GM21723 (cell line): ENCODE data around the gene FAM9B.
"Not testable (repeated sequence)": the region's sequence is repeated elsewhere in the genome, so short reads cannot be mapped to it uniquely, and the experiment has no call there.

Source experiments
- ATAC-seq: cut with Tn5 transposase; IDR thresholded peaks from one replicate; pipeline ENCODE4 v1.9.1; 2021; ENCODE audit warnings: mild to moderate bottlenecking, moderate library complexity; ENCODE audit not compliant: unreplicated experiment

Gene FAM9B

DNA sequence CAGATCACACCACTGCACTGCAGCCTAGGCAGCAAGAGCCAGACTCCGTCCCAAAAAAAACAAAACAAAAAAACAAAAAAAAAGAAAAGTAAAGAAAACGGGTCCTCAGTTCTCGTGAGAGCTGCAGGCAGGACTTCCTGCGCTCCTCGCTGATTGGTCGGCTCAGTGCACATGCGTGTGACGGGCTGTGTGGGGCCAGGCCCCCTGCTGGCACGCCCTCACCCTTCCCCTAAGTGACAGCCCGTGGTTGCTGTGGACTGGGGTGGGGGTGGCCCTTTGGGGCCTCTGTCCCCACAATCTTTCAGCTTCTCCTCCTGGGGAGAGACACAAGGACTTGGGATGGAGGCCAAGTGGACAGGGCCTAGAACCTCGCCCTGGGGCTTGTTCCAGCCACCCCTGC is at the start of gene FAM9B:
FAM9B (minus strand) TSS at position 139 of the 400 bp plus-strand sequence. CDS start 1,141 bp downstream, outside the sequence.
- ATAC-seq: no peak

DNA sequence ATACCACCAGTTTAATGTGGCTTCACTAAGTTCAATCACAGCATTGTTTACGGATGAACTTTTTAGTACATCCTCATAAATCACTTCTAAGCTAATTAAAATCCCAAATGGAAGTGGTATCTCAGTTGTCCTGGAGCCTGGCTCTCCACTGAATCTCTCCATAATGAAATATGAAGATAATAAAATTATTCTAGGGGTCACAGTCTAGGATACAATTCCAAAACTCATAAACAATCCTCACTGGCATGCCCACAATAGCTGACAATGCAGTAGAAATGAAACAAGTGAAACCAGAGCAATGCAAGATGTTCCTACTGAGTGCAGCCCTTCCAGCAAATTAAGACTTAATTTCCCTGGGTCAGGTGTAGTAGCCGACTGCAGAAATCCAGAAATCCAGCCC is 47.3 kb upstream of the FAM9B start:
- ATAC-seq: no peak

DNA sequence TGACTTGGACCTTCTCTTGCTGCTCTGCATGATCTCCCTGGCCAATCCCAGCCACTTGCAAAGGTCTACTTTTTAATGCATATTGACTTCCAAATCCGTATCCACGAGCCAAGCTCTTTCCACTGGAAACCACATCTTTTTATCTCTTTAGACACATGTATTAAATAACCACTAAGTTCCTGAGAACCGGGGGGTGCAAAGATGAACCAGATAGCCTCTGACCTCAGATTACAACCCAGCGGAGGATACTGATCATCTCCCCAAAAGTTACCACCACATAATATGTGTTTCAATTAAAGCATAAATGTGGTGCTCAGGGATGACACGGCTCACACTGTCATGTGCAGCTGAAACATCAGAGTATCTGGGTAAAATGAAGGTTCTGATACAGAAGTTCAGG is 40.4 kb upstream of the FAM9B start:
- no peak for ATAC-seq

DNA sequence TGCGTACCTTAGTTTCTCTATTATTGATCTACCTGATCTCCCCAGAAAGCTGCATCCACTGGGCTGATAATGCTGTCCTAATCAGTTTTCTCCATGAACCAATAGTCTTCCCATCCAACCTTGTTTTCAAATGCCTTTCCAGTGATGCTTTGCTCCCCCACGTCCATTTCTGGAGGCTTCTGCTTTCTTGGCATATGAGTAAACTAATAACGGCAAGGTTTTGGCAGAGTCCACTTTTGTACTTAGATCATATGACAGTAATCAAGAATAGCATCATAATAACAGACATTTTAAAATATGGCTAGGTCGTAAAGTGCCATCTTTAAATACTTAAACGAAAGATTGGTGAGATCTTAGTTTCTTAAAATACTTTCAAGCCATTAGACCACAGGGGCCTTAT is 38.4 kb upstream of the FAM9B start:
- no peak for ATAC-seq

DNA sequence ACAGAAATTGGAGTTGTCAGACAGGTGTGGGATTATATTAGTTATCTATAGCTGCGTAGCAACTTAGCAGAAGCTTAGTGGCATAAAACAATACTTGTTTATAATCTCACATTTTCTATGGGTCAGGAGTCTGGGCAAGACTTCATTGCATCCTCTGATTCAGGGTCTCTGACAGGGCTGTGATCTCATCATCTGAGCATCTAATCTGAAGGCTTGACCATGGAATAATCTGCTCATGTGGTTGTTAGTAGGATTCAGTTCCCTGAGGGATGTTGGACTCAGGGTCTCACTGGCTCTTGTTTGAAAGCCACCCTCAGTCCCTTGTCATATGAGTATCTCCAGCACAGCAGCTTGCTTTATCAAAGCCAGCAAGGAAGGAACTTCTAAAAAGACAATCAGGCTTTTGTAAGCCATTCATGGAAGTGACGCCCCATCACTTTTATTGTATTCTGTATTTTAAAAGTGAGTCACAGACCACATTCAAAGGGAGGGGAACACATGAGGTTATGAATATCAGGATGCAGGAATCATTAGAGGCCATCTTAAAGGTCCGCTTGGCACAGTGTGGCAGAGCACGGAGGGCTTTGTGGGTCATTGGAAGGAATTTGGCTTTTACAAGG is 37.2 kb upstream of the FAM9B start:
- no peak for ATAC-seq

DNA sequence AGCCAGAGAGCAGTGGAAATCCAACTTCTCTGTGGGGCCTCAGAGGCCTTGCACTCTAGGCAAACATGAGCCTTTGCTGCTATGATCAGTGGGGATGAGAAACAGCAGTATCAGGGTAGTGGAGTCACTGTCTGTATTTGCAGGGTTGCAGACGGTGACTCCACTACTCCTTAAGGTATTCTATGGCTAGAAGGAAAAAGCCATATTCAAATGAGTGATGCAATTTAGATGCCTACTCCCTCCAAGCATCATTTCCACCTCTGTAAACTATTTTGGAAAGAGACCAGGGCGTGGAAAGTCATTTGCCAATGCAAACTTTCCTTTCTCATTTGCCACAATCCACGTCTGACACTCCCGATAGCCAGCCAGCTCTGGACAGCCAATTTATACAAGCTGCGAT is 35.6 kb upstream of the FAM9B start:
- no peak for ATAC-seq

DNA sequence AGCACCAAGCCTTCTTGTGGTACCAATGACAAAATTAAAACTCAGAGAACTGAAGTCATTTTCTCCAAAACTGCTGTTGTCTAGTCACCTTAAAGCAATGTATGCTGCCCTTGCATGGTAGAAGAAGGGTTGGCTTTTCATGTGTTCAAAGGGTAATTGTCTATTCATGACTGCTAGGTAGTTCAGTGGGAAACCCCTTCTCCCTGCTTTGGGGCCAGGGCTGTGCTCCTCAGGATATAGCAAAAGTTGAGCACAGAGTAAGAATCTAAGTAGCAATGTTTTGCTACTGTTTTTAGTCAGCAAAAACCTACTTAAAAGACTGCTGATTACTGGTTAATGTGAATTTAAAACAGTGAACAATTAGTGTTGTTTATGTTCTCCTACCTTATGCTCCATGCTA is 30.8 kb upstream of the FAM9B start:
- ATAC-seq: no peak

DNA sequence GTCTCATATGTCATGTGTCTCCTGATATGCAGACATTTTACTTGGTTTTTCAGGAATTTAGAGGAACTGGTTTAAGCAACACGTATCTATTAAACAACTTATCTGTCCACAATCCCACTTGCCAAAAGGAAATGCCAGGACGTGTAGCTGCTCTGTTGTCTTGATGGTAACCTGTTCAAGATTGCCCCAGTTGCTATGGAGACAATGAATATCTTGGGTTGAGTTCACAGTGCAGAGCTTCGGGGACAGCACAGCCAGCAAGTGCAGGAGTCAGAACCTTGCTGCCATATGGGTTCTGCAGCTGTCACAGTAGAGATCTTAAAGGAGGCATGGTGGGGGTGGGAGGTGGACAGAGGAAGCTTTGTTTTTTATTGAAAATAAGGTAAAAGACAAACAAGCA is 28.7 kb upstream of the FAM9B start:
- ATAC-seq: no peak

DNA sequence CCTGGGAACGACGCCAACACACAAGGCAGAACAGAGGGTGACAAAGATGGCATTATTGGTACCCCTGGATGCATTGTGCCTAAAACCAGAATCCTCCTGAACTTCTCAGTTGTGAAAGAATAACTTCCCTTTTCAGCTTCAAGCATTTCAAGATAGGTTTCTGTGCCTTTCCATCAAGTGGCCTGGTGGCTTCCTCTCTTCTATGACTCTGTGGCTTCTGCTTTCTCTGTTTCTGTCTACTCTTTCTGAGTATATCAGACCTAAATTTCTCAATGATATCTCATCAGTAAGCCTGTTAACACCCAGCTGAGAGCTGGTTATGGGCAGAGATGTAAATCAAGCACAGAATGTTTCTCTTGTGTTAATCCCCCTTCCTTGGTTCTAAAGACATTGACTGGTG is 21.4 kb upstream of the FAM9B start:
- ATAC-seq: no peak

DNA sequence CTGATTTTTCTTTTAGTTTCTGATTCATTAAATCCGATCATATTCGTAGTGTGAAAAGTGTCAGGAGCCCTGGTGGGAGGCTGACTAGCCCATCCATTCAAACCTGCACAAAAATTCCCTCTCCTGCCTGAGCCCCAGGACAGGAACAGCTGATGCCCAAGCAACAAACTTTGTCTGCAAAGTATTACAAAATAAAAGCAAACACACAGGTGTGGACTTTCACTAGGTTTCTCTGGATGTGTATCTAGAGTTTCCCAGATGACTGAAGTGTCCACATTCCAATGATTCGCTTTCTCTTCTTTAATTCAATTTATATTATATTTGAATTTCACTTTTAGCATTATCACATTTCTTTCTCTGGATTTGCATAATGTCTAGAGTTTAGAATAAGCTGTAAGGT is 18.2 kb upstream of the FAM9B start:
- ATAC-seq: no peak

DNA sequence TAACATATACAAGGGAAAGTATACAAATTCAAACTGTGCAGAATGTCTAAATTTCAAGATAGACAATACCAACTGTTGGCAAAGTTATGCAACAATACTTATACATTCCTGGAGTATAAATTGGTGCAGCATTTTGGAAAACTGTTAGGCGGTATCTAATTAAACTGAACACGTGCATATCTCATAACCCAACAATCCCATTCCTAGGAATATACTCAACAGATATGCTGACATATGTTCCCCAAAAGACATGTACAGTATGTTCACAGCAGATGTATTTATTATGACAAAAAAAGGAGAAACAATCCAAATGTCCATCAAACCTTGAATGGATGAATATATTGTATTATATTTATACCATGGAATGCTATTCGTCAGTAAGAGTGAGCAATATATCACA is 16.4 kb upstream of the FAM9B start:
- no peak for ATAC-seq

DNA sequence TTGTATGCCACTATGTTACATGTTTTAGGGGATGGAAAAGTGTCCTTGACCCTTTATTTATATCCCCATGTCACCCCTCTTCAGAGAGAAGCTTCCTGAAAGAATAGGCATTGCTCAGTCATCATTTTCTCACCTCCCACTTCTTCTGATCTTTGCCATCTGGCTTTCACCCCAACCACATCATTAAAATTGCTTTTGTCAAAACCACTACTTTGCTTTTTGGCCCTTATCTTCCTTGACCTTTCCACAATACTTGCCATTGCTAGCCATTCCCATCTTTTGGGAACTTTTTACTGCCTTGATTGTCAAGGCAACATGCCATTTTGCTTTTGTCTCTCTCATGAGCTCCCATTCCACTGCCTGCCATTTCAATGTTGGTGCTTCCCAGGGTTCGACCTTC is 14.9 kb upstream of the FAM9B start:
- no peak for ATAC-seq

DNA sequence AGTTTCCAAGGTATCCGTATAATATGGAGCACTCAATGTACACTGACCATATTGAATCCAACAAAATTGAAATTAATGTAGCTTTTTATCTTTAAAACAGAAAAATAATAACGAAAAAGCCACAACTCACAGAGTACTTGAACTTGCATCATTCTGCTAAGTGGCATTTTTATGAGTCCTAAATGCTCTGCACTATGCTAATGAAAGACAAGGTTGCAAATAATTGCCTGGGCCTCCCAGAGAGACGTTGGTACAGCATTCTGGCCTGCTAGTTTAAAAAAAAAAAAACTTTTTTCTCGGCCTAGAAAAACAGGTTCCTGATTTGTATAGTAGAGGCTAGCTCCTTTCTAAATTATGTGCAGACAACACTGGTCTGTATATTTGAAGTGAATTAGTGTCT is 4.3 kb upstream of the FAM9B start:
- no peak for ATAC-seq

DNA sequence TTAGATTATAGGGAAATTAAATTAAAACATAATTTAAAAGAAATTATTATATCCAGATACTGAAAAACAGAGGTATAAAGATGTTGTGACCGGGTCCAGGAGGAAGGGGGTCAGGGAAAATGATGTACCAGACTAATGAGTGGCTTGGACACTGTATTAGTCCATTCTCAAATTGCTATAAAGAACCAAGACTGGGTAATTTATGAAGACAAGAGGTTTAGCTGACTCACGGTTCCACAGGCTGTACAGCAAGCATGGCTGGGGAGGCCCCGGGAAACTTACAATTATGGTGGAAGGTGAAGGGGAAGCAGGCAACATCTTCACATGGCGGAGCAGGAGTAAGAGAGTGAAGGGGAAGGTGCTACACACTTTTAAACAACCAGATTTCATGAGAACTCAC is 3.4 kb upstream of the FAM9B start:
- ATAC-seq: no peak

DNA sequence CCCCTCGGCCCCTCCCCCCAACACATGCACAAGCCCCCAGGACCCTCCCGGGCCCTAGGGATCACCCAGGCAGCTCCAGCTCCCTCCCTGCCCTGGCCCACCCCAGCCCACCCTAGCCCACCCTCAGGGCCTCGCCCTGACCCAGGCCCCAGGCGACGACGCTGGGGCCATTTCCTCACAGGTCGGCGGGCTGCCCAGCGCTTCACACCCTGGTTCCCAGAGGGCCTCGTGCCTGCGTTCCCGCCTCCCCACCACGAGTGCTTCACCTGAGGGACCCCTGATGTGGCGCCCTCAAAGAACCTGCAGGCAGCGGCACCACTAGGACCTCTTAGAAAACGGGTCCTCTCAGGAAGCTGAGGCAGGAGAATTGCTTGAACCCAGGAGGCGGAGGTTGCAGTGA is 341 bp downstream of the FAM9B start:
- ATAC-seq: no peak

DNA sequence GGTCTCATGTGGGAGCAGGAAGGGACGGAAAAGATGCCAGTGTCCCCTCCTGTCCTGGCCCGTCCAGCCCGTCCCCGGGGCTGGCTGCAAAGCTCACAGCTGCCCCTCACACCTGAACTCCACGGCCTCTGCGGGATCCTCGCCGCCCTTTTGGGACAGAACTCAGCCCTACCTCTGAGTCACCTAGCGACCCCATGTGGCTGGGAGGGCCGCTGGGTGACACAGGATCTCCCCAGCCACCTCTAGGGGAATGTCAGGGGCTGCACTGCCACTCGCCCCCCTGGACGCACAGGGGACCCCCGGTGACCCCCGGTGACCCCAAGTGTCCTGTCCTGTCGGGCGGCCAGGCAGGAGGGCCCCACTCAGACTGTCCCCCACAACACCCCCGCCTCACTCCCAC is 748 bp downstream of the FAM9B start:
- no peak for ATAC-seq

DNA sequence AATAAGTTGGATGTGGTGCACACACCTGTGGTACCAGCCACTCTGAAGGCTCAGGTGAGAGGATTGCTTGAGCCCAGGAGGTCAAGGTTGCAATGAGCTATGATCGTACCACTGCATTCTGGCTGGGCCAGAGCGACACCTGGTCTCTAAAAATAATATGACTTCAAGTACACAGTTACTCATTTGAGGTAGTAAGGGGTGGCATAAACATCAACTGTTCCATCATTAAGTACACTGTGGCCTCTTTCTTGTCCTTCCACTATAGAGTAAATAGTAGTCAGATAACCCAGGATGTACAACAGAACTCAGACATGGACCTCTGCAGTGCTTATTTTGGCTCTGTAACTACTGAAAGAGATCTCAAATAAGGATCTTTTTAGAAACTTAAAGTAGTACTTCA is 10.6 kb downstream of the FAM9B start:
- no peak for ATAC-seq

DNA sequence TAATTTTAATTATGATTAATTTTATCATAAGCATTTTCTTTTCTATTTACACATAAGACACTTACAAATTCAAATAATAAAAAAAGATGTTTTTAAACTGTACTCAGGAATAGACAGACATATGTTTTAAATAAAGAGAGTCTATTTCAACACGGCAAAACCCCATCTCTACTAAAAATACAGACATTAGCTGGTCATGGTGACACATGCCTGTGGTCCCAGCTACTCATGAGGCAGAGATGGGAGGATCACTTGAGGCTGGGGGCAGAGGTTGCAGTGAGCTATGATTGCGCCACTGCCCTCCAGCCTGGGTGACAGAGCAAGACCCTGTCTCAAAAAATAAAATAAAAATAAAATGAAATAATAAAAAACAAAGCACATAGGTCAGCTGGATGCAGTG is 14.8 kb downstream of the FAM9B start:
- ATAC-seq: no peak

DNA sequence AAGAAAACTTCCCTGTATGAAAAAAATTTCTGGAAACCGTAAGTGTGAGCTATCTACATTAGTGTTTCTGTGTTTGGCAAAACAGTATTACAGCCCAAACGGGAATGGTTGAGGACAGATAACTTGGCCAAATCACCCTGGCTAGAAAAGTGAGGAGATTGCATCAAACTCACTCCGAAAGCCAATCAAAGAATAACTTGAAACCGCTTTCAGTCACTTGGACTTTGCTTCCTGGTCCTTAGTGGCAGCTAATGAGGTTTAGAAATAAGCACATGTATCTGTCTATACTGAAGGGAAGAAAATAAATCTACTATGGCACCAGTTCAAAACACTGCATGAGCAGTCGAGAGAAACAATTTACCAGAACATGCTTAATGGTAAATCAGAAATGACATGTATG is 15.6 kb downstream of the FAM9B start:
- not testable (repeated sequence) for ATAC-seq

DNA sequence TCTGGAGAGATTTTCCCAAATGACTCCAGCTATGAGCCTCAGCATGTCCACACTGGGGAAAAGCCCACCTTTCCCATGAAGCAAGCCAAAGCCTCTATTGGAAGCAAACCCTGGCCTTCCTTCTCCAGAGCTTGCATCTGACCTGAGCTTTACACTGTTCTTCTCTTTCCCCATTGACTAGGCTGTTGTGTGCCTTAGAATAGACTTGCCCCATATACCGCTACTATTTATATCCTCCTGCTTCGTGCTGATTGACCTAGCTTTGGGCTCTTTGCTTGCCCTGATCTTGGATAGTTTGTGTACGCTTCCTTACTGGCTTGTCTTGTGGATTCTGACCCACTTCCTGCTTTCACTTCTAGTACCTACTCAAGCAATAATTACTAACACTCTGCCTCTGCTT is 30.9 kb downstream of the FAM9B start:
- no peak for ATAC-seq

DNA sequence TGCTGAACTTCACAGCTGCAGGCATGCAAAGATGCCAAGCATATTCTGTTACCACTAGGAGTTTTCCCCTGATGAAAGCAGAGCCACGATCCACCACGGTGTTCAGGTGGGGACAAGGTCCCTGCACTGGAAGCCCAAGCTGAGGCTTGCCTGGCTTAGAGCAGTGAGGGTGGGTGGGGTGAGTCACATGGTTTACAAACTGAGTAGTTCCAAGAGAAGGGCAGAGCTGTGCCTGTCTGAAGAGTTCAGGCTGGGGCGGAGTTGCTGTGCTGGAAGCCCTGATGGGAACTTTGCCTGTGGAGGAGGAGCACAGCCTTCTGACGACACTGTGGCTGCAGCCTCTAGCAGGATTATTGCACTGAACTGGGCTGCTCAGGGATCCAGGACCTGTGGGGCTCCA is 45.5 kb downstream of the FAM9B start:
- ATAC-seq: no peak

DNA sequence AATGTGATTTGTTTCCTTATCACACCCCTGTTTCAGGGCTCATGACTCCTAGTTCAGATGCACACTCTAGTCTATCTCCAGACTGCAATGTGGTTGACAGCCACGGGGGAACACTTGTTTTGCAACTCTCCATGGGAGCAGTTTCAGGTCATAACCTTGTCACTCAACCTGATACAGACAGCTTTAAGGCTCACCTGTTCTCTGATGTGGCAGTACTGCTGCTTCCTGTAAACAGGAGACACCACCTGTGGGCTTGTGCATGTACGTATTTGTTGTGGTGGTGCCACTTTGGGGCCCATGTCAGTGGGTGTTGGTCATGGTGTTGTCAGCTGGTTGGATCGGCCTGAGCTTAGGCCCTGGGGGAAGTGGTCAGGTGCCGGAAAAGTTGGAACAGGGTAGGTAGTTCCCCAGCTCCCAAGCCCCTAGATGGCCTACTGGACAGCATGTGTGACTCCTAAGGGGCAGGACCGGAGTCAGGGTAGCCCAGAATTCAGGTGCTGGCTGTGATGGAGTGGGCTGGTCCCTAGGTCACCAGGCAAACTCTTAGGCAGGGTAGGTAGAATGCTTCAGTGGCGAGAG is 46.2 kb downstream of the FAM9B start:
- no peak for ATAC-seq

DNA sequence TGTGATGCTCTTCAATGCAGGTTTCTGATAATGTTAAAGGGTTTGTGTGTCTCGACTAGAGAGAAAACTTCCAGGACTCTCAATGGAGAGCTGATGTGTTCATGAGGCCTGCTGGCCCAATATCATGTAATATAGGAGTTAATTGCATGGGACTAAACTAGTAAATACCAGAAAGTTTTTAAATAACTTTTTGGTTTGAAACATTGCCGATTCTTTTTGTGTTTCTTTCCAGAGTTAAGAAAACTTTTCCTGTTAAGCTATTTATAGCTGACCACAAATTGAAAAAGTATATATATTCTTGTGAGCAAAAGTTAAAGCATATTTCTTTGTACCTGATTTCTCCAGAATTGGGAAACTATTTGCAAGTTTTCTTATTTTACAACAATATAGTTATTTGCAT is 49.7 kb downstream of the FAM9B start:
- no peak for ATAC-seq
